ENCODE data around the gene TAAR8. TPM values are rescaled to one million over a fixed set of nuclear protein-coding genes. Genes with fewer than 3 reads are reported as not detected.

The TAAR8 gene
- total RNA-seq, 1 donor from 2014 or later = not detected

DNA sequence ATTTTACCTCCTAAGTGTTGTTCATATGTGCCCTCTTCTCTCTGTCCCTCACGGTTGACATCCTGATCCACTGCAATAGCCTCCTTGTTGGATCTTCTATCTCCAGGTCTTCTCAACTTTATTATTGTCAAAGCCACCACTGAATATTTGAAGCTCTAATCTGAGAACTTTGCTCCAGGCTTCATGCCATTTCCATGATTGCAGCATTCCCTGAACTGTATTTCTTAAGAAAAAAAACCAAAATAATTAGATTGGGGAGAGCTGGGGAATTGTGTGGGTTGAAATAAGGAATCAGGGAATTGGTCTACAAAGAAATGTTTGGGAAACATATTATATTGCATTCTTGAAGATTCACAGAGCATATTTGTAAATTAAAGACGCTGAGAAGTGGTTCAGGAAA, 37.1 kb upstream of the TAAR8 start:
- no peak for DNase-seq (ENCODE audit: low read depth)
- Histone ChIP-seq H3K27me3 (ENCODE audit: control insufficient read depth, insufficient read depth, low read length) (no peaks in the 10 kb centered on the region), H3K4me3 (ENCODE audit: low read depth, low read length) (no peak overlapping the region), H3K36me3 (ENCODE audit: control insufficient read depth, insufficient read depth, low read length) (no peaks in the 10 kb centered on the region)
- no peak for TF ChIP-seq CTCF (IDR thresholded peaks at IDR 0.05; ENCODE audit: insufficient read depth, low read length, poor library complexity, severe bottlenecking)

GRCh38 chr6:132520953-132521352, 31.5 kb upstream of the TAAR8 start:
- Histone ChIP-seq H3K4me3 (ENCODE audit: low read depth, low read length) (no peak overlapping the region), H3K36me3 (ENCODE audit: control insufficient read depth, insufficient read depth, low read length) (no peaks in the 10 kb centered on the region), H3K27me3 (ENCODE audit: control insufficient read depth, insufficient read depth, low read length) (no peaks in the 10 kb centered on the region)
- no peak for TF ChIP-seq CTCF (IDR thresholded peaks at IDR 0.05; ENCODE audit: insufficient read depth, low read length, poor library complexity, severe bottlenecking)
- DNase-seq (ENCODE audit: low read depth) = no peak

DNA sequence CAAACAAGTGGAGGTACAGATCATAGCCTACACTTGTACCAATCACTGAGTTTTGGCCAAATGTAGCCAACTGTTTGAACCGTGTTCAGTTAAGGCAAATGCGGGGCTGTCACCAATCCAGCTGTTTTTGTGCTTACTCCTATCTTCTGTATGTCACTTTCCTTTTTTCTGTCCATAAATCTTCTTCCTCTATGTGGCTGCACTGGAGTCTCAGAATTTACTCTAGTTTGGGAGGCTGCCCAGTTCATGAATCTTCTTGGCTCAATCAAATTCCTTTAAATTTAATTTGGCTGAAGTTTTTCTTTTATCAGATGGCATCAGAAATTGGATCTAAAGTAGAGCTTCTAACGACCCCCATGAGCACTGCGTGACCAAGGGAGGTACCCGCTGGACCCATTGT, 27.8 kb upstream of the TAAR8 start:
- Histone ChIP-seq H3K27me3 (ENCODE audit: control insufficient read depth, insufficient read depth, low read length) (no peaks in the 10 kb centered on the region), H3K4me3 (ENCODE audit: low read depth, low read length) (no peak overlapping the region), H3K36me3 (ENCODE audit: control insufficient read depth, insufficient read depth, low read length) (no peaks in the 10 kb centered on the region)
- TF ChIP-seq CTCF (IDR thresholded peaks at IDR 0.05; ENCODE audit: insufficient read depth, low read length, poor library complexity, severe bottlenecking) = no peak
- no peak for DNase-seq (ENCODE audit: low read depth)

GRCh38 chr6:132525866-132526265, 26.6 kb upstream of the TAAR8 start:
- no peak for DNase-seq (ENCODE audit: low read depth)
- no peak for TF ChIP-seq CTCF (IDR thresholded peaks at IDR 0.05; ENCODE audit: insufficient read depth, low read length, poor library complexity, severe bottlenecking)
- H3K27me3 ChIP-seq (ENCODE audit: control insufficient read depth, insufficient read depth, low read length) = no peaks in the 10 kb centered on the region
- H3K36me3 ChIP-seq (ENCODE audit: control insufficient read depth, insufficient read depth, low read length) = no peaks in the 10 kb centered on the region
- no peak overlapping the region for H3K4me3 ChIP-seq (ENCODE audit: low read depth, low read length)

- no peak for DNase-seq (ENCODE audit: low read depth)
- no peak for TF ChIP-seq CTCF (IDR thresholded peaks at IDR 0.05; ENCODE audit: insufficient read depth, low read length, poor library complexity, severe bottlenecking)
- Histone ChIP-seq H3K4me3 (ENCODE audit: low read depth, low read length) (no peak overlapping the region), H3K36me3 (ENCODE audit: control insufficient read depth, insufficient read depth, low read length) (no peaks in the 10 kb centered on the region), H3K27me3 (ENCODE audit: control insufficient read depth, insufficient read depth, low read length) (no peaks in the 10 kb centered on the region)
Observed at GRCh38 chr6:132526461-132526860, 26.0 kb upstream of the TAAR8 start.

DNA sequence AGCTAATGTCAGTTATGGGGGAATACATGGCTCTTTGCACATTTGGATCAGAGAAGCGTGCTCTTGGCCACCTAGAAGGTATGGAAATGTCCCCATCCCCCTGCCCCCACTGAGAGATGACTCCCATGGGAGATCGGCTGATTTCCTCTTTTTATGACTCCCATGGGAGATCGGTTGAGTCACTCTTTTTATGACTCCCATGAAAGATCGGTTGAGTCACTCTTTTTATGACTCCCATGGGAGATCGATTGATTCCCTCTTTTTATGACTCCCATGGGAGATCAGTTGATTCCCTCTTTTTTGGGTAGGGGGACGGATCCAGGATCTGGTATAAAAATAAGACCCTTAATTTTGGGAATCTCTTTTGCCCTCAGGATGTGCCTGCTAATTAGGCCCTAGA, 24.7 kb upstream of the TAAR8 start:
- TF ChIP-seq CTCF (IDR thresholded peaks at IDR 0.05; ENCODE audit: insufficient read depth, low read length, poor library complexity, severe bottlenecking) = no peak
- H3K36me3 ChIP-seq (ENCODE audit: control insufficient read depth, insufficient read depth, low read length) = no peaks in the 10 kb centered on the region
- H3K4me3 ChIP-seq (ENCODE audit: low read depth, low read length) = no peak overlapping the region
- no peaks in the 10 kb centered on the region for H3K27me3 ChIP-seq (ENCODE audit: control insufficient read depth, insufficient read depth, low read length)
- DNase-seq (ENCODE audit: low read depth) = peak; percentile 29
